Vagina (tissue), 2 donors: Measurements from ENCODE around the gene SMURF1.

Source experiments
- CTCF ChIP-seq, 3 experiments: fragments of 450-650 bp in 2 of 3; fragments of 200-600 bp in 1 of 3; sonication (generic) in 1 of 3; IDR thresholded peaks; one replicate each; pipeline ENCODE4 v1.5.1; 2017 to 2019; ENCODE audit warnings: antibody characterized with exemption in 3 of 3, mild to moderate bottlenecking in 2 of 3, moderate library complexity in 2 of 3
- POLR2A ChIP-seq, 2 donors: fragments of 450-650 bp; IDR thresholded peaks; one replicate each; pipeline ENCODE4 v1.6.1; 2017; ENCODE audit warnings: antibody characterized with exemption in 2 of 2, mild to moderate bottlenecking in 2 of 2, moderate library complexity in 2 of 2
- POLR2AphosphoS5 ChIP-seq, 2 donors: sonication (generic); formaldehyde crosslinking; IDR thresholded peaks; one replicate each; pipeline ENCODE4 v1.9.0; 2017; ENCODE audit warnings: antibody characterized with exemption in 2 of 2, mild to moderate bottlenecking in 2 of 2, low read depth in 1 of 2; ENCODE audit not compliant: insufficient read depth in 1 of 2

- TF ChIP-seq POLR2AphosphoS5 (IDR thresholded peaks at IDR 0.05; ENCODE audit: insufficient read depth in 1 of 2, low read depth in 1 of 2) (no peak), CTCF (IDR thresholded peaks at IDR 0.05) (no peak), POLR2A (IDR thresholded peaks at IDR 0.05) (no peak)
Observed at GRCh38 chr7:99002827-99003212, 141.1 kb downstream of the SMURF1 start.
